ENCODE results near the gene SSBP2.

DNA sequence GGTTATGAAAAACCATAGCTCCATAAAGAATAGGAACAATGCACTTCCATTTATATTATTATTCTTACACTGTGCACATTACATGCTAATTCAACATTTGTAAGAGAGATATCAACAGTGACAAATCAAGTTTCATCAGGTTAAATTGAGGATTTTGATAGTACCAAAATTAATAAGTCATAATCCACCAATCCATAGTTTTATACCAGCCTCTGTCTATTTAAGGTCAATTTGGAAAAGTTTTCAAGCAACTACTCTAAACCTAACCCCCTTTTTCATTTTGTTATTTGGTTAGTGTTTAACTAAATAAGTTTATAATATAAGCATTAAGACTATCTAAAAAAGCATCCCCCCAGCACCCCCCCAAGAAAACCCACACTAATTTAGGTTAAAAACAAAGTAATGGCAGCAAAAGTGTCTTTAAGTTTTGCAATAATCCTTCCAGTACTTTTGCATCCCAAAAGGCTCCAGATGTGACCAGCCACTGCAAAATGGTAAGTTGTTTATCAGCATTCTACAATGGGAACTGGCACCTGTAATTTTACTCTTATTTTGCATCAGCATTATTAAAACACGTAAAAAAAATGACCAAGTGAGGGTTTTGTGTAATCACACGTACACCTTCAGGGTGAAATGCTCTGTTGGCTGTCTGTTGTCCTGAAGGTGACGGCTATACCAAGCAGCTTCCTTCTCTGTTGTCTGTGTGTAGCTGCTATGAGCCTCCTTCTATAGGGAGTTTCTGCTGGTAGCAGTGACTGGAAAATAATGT is 36.8 kb upstream of the SSBP2 start:
- TF ChIP-seq EP300 (IDR thresholded peaks at IDR 0.05) (no peak), CTCF (IDR thresholded peaks at IDR 0.05) (no peak), POLR2A (IDR thresholded peaks at IDR 0.05) (no peak), POLR2AphosphoS5 (IDR thresholded peaks at IDR 0.05) (peak; percentile 43 to 77 (median 60))
